Measurements from ENCODE around the gene POPDC2.

Gene POPDC2

GRCh38 chr3:119632829-119633228, 27.6 kb downstream of the POPDC2 start:
- Histone ChIP-seq H3K27ac (ENCODE audit: low read length) (no peak overlapping the region), H3K9ac (ENCODE audit: low read depth, low read length) (no peak overlapping the region), H3K36me3 (ENCODE audit: insufficient read depth, low read depth, low read length) (no peaks in the 10 kb centered on the region), H3K9me3 (ENCODE audit: insufficient read depth, low read depth, low read length) (no peaks in the 10 kb centered on the region), H3K27me3 (ENCODE audit: insufficient read depth, low read length) (no peaks in the 10 kb centered on the region), H3K4me1 (ENCODE audit: insufficient read depth, low read length) (no peaks in the 10 kb centered on the region), H3K4me3 (ENCODE audit: low read length) (no peak overlapping the region)

GRCh38 chr3:119632216-119632615, 28.2 kb downstream of the POPDC2 start:
- Histone ChIP-seq H3K4me3 (ENCODE audit: low read length) (no peak overlapping the region), H3K4me1 (ENCODE audit: insufficient read depth, low read length) (no peaks in the 10 kb centered on the region), H3K36me3 (ENCODE audit: insufficient read depth, low read depth, low read length) (no peaks in the 10 kb centered on the region), H3K9me3 (ENCODE audit: insufficient read depth, low read depth, low read length) (no peaks in the 10 kb centered on the region), H3K27ac (ENCODE audit: low read length) (no peak overlapping the region), H3K9ac (ENCODE audit: low read depth, low read length) (no peak overlapping the region), H3K27me3 (ENCODE audit: insufficient read depth, low read length) (no peaks in the 10 kb centered on the region)

GRCh38 chr3:119631516-119631915, 28.9 kb downstream of the POPDC2 start:
- H3K4me3 ChIP-seq (ENCODE audit: low read length), result no peak overlapping the region
- H3K36me3 ChIP-seq (ENCODE audit: insufficient read depth, low read depth, low read length), result no peaks in the 10 kb centered on the region
- H3K9ac ChIP-seq (ENCODE audit: low read depth, low read length), result no peak overlapping the region
- no peaks in the 10 kb centered on the region for H3K4me1 ChIP-seq (ENCODE audit: insufficient read depth, low read length)
- no peaks in the 10 kb centered on the region for H3K9me3 ChIP-seq (ENCODE audit: insufficient read depth, low read depth, low read length)
- H3K27me3 ChIP-seq (ENCODE audit: insufficient read depth, low read length), result no peaks in the 10 kb centered on the region
- H3K27ac ChIP-seq (ENCODE audit: low read length), result no peak overlapping the region

GRCh38 chr3:119630880-119631329, 29.5 kb downstream of the POPDC2 start:
- H3K27ac ChIP-seq (ENCODE audit: low read length), result no peak overlapping the region

GRCh38 chr3:119630128-119630879, 30.1 kb downstream of the POPDC2 start:
- Histone ChIP-seq H3K27ac (ENCODE audit: low read length) (no peak overlapping the region), H3K36me3 (ENCODE audit: insufficient read depth, low read depth, low read length) (no peaks in the 10 kb centered on the region), H3K27me3 (ENCODE audit: insufficient read depth, low read length) (no peaks in the 10 kb centered on the region), H3K9me3 (ENCODE audit: insufficient read depth, low read depth, low read length) (no peaks in the 10 kb centered on the region), H3K4me1 (ENCODE audit: insufficient read depth, low read length) (no peaks in the 10 kb centered on the region), H3K9ac (ENCODE audit: low read depth, low read length) (no peak overlapping the region), H3K4me3 (ENCODE audit: low read length) (no peak overlapping the region)

More at GRCh38 chr3:119630880-119631329, 29.5 kb downstream of the POPDC2 start:
- Histone ChIP-seq H3K27me3 (ENCODE audit: insufficient read depth, low read length) (no peaks in the 10 kb centered on the region), H3K36me3 (ENCODE audit: insufficient read depth, low read depth, low read length) (no peaks in the 10 kb centered on the region), H3K4me1 (ENCODE audit: insufficient read depth, low read length) (no peaks in the 10 kb centered on the region), H3K4me3 (ENCODE audit: low read length) (no peak overlapping the region), H3K9ac (ENCODE audit: low read depth, low read length) (no peak overlapping the region), H3K9me3 (ENCODE audit: insufficient read depth, low read depth, low read length) (no peaks in the 10 kb centered on the region)

GRCh38 chr3:119628816-119629445, 31.5 kb downstream of the POPDC2 start:
- H3K4me1 ChIP-seq (ENCODE audit: insufficient read depth, low read length), result no peaks in the 10 kb centered on the region
- H3K27me3 ChIP-seq (ENCODE audit: insufficient read depth, low read length), result no peaks in the 10 kb centered on the region
- no peak overlapping the region for H3K4me3 ChIP-seq (ENCODE audit: low read length)
- H3K9me3 ChIP-seq (ENCODE audit: insufficient read depth, low read depth, low read length), result no peaks in the 10 kb centered on the region
- H3K9ac ChIP-seq (ENCODE audit: low read depth, low read length), result no peak overlapping the region
- no peak overlapping the region for H3K27ac ChIP-seq (ENCODE audit: low read length)
- H3K36me3 ChIP-seq (ENCODE audit: insufficient read depth, low read depth, low read length), result no peaks in the 10 kb centered on the region

- Histone ChIP-seq H3K9me3 (ENCODE audit: insufficient read depth, low read depth, low read length) (no peaks in the 10 kb centered on the region), H3K4me1 (ENCODE audit: insufficient read depth, low read length) (no peaks in the 10 kb centered on the region), H3K27me3 (ENCODE audit: insufficient read depth, low read length) (no peaks in the 10 kb centered on the region)
Observed at GRCh38 chr3:119628390-119628789, 32.0 kb downstream of the POPDC2 start.

GRCh38 chr3:119627461-119627860, 32.9 kb downstream of the POPDC2 start:
- Histone ChIP-seq H3K9me3 (ENCODE audit: insufficient read depth, low read depth, low read length) (no peaks in the 10 kb centered on the region), H3K27ac (ENCODE audit: low read length) (no peak overlapping the region), H3K9ac (ENCODE audit: low read depth, low read length) (no peak overlapping the region)

More at GRCh38 chr3:119628390-119628789, 32.0 kb downstream of the POPDC2 start:
- H3K9ac ChIP-seq (ENCODE audit: low read depth, low read length), result no peak overlapping the region
- H3K27ac ChIP-seq (ENCODE audit: low read length), result no peak overlapping the region
- H3K36me3 ChIP-seq (ENCODE audit: insufficient read depth, low read depth, low read length), result no peaks in the 10 kb centered on the region
- H3K4me3 ChIP-seq (ENCODE audit: low read length), result no peak overlapping the region

GRCh38 chr3:119626196-119626595, 34.2 kb downstream of the POPDC2 start:
- Histone ChIP-seq H3K9me3 (ENCODE audit: insufficient read depth, low read depth, low read length) (no peaks in the 10 kb centered on the region), H3K27me3 (ENCODE audit: insufficient read depth, low read length) (no peaks in the 10 kb centered on the region), H3K4me3 (ENCODE audit: low read length) (no peak overlapping the region), H3K4me1 (ENCODE audit: insufficient read depth, low read length) (no peaks in the 10 kb centered on the region), H3K36me3 (ENCODE audit: insufficient read depth, low read depth, low read length) (no peaks in the 10 kb centered on the region), H3K9ac (ENCODE audit: low read depth, low read length) (no peak overlapping the region), H3K27ac (ENCODE audit: low read length) (no peak overlapping the region)

More at GRCh38 chr3:119627461-119627860, 32.9 kb downstream of the POPDC2 start:
- Histone ChIP-seq H3K4me1 (ENCODE audit: insufficient read depth, low read length) (no peaks in the 10 kb centered on the region), H3K4me3 (ENCODE audit: low read length) (no peak overlapping the region), H3K27me3 (ENCODE audit: insufficient read depth, low read length) (no peaks in the 10 kb centered on the region), H3K36me3 (ENCODE audit: insufficient read depth, low read depth, low read length) (no peaks in the 10 kb centered on the region)

- no peak overlapping the region for H3K27ac ChIP-seq (ENCODE audit: low read length)
- H3K9me3 ChIP-seq (ENCODE audit: insufficient read depth, low read depth, low read length), result no peaks in the 10 kb centered on the region
- H3K4me1 ChIP-seq (ENCODE audit: insufficient read depth, low read length), result no peaks in the 10 kb centered on the region
- no peak overlapping the region for H3K4me3 ChIP-seq (ENCODE audit: low read length)
- no peaks in the 10 kb centered on the region for H3K27me3 ChIP-seq (ENCODE audit: insufficient read depth, low read length)
- no peaks in the 10 kb centered on the region for H3K36me3 ChIP-seq (ENCODE audit: insufficient read depth, low read depth, low read length)
- no peak overlapping the region for H3K9ac ChIP-seq (ENCODE audit: low read depth, low read length)
Observed at GRCh38 chr3:119625451-119626153, 34.8 kb downstream of the POPDC2 start.

- H3K27ac ChIP-seq (ENCODE audit: low read length), result no peak overlapping the region
- H3K36me3 ChIP-seq (ENCODE audit: insufficient read depth, low read depth, low read length), result no peaks in the 10 kb centered on the region
- H3K9me3 ChIP-seq (ENCODE audit: insufficient read depth, low read depth, low read length), result no peaks in the 10 kb centered on the region
- no peak overlapping the region for H3K4me3 ChIP-seq (ENCODE audit: low read length)
- no peak overlapping the region for H3K9ac ChIP-seq (ENCODE audit: low read depth, low read length)
- no peaks in the 10 kb centered on the region for H3K27me3 ChIP-seq (ENCODE audit: insufficient read depth, low read length)
- no peaks in the 10 kb centered on the region for H3K4me1 ChIP-seq (ENCODE audit: insufficient read depth, low read length)
Observed at GRCh38 chr3:119624002-119624720, 36.2 kb downstream of the POPDC2 start.

Measured in iPS-20b (cell line).